ENCODE results near the gene TUT1. TPM values are rescaled to one million over a fixed set of nuclear protein-coding genes. Genes with fewer than 3 reads are reported as not detected.

TUT1 gene
- total and polyA plus RNA-seq, 9 donors, result 7.8 to 16.9 (median 14.7) TPM

GRCh38 chr11:62614275-62614674 lies 23.0 kb upstream of the TUT1 start:
- H3K4me1 ChIP-seq (ENCODE audit: control insufficient read depth, insufficient read depth, low read length), result peaks cover 26% of the 10 kb centered on the region
- H3K4me3 ChIP-seq (ENCODE audit: low read length), result no peak overlapping the region
- peak overlapping the region; percentile 92 for H3K27ac ChIP-seq (ENCODE audit: low read length)
- 58% methylated on average over 6 of the region's 8 CpGs for WGBS (ENCODE audit: insufficient coverage)
- peaks cover 2% of the 10 kb centered on the region for H3K27me3 ChIP-seq (ENCODE audit: control insufficient read depth, insufficient read depth, low read length)
- no peaks in the 10 kb centered on the region for H3K9me3 ChIP-seq (replicated peaks; ENCODE audit: control insufficient read depth, low read depth, low read length)
- peaks cover 47% of the 10 kb centered on the region for H3K36me3 ChIP-seq (ENCODE audit: control insufficient read depth, insufficient read depth, low read length)
- no peak for DNase-seq

- Histone ChIP-seq H3K36me3 (ENCODE audit: control insufficient read depth, insufficient read depth, low read length) (peaks cover 56% of the 10 kb centered on the region), H3K27ac (ENCODE audit: low read length) (peak overlapping the region; percentile 92), H3K9me3 (replicated peaks; ENCODE audit: control insufficient read depth, low read depth, low read length) (no peaks in the 10 kb centered on the region), H3K27me3 (ENCODE audit: control insufficient read depth, insufficient read depth, low read length) (peaks cover 2% of the 10 kb centered on the region), H3K4me1 (ENCODE audit: control insufficient read depth, insufficient read depth, low read length) (peaks cover 24% of the 10 kb centered on the region), H3K4me3 (ENCODE audit: low read length) (no peak overlapping the region)
- WGBS (ENCODE audit: insufficient coverage), result 58% methylated on average over 14 of the region's 15 CpGs
- no peak for DNase-seq
Observed at GRCh38 chr11:62613291-62613778, 22.0 kb upstream of the TUT1 start.

- no peaks in the 10 kb centered on the region for H3K9me3 ChIP-seq (replicated peaks; ENCODE audit: control insufficient read depth, low read depth, low read length)
- H3K36me3 ChIP-seq (ENCODE audit: control insufficient read depth, insufficient read depth, low read length), result peaks cover 59% of the 10 kb centered on the region
- H3K4me1 ChIP-seq (ENCODE audit: control insufficient read depth, insufficient read depth, low read length), result peaks cover 24% of the 10 kb centered on the region
- H3K27ac ChIP-seq (ENCODE audit: low read length), result peak within 1 kb of the TSS; percentile 92
- DNase-seq, result peak; percentile 96
- H3K27me3 ChIP-seq (ENCODE audit: control insufficient read depth, insufficient read depth, low read length), result peaks cover 2% of the 10 kb centered on the region
- peak within 1 kb of the TSS; percentile 60 for H3K4me3 ChIP-seq (ENCODE audit: low read length)
- 3% methylated on average over 71 of the region's 91 CpGs for WGBS (ENCODE audit: insufficient coverage)
Observed at GRCh38 chr11:62612366-62613290, 21.3 kb upstream of the TUT1 start, which contains the start of the genes EML3 and ROM1. EML3 (minus strand) TSS chr11:62612775; CDS start chr11:62612457, 318 bp downstream. ROM1 (plus strand) TSS chr11:62613257; CDS start chr11:62613282, 25 bp downstream.

- Histone ChIP-seq H3K4me1 (ENCODE audit: control insufficient read depth, insufficient read depth, low read length) (peaks cover 24% of the 10 kb centered on the region), H3K27ac (ENCODE audit: low read length) (peak overlapping the region; percentile 92), H3K27me3 (ENCODE audit: control insufficient read depth, insufficient read depth, low read length) (peaks cover 2% of the 10 kb centered on the region), H3K36me3 (ENCODE audit: control insufficient read depth, insufficient read depth, low read length) (peaks cover 57% of the 10 kb centered on the region), H3K4me3 (ENCODE audit: low read length) (peak overlapping the region; percentile 60), H3K9me3 (replicated peaks; ENCODE audit: control insufficient read depth, low read depth, low read length) (no peaks in the 10 kb centered on the region)
- DNase-seq, result peak; percentile 79
- WGBS (ENCODE audit: insufficient coverage), result under 1% methylated on average over 34 of the region's 34 CpGs
Observed at GRCh38 chr11:62611705-62612365, 20.5 kb upstream of the TUT1 start.

- Histone ChIP-seq H3K4me3 (ENCODE audit: low read length) (peak overlapping the region; percentile 60), H3K27me3 (ENCODE audit: control insufficient read depth, insufficient read depth, low read length) (peaks cover 2% of the 10 kb centered on the region), H3K36me3 (ENCODE audit: control insufficient read depth, insufficient read depth, low read length) (peaks cover 53% of the 10 kb centered on the region), H3K9me3 (replicated peaks; ENCODE audit: control insufficient read depth, low read depth, low read length) (no peaks in the 10 kb centered on the region), H3K4me1 (ENCODE audit: control insufficient read depth, insufficient read depth, low read length) (peaks cover 24% of the 10 kb centered on the region), H3K27ac (ENCODE audit: low read length) (peak overlapping the region; percentile 92)
- no peak for DNase-seq
- 68% methylated on average over 8 of the region's 28 CpGs for WGBS (ENCODE audit: insufficient coverage)
Observed at GRCh38 chr11:62610814-62611704, 19.7 kb upstream of the TUT1 start.

- WGBS (ENCODE audit: insufficient coverage), result 67% methylated on average over 1 of the region's 6 CpGs
- Histone ChIP-seq H3K9me3 (replicated peaks; ENCODE audit: control insufficient read depth, low read depth, low read length) (no peaks in the 10 kb centered on the region), H3K36me3 (ENCODE audit: control insufficient read depth, insufficient read depth, low read length) (peaks cover 54% of the 10 kb centered on the region), H3K27ac (ENCODE audit: low read length) (no peak overlapping the region), H3K4me1 (ENCODE audit: control insufficient read depth, insufficient read depth, low read length) (peaks cover 24% of the 10 kb centered on the region), H3K4me3 (ENCODE audit: low read length) (no peak overlapping the region), H3K27me3 (ENCODE audit: control insufficient read depth, insufficient read depth, low read length) (peaks cover 2% of the 10 kb centered on the region)
- DNase-seq, result no peak
Observed at GRCh38 chr11:62610403-62610802, 19.1 kb upstream of the TUT1 start.

GRCh38 chr11:62608776-62609175 lies 17.5 kb upstream of the TUT1 start:
- Histone ChIP-seq H3K27ac (ENCODE audit: low read length) (no peak overlapping the region), H3K27me3 (ENCODE audit: control insufficient read depth, insufficient read depth, low read length) (peaks cover 2% of the 10 kb centered on the region), H3K4me3 (ENCODE audit: low read length) (no peak overlapping the region), H3K4me1 (ENCODE audit: control insufficient read depth, insufficient read depth, low read length) (peaks cover 28% of the 10 kb centered on the region), H3K36me3 (ENCODE audit: control insufficient read depth, insufficient read depth, low read length) (peaks cover 52% of the 10 kb centered on the region), H3K9me3 (replicated peaks; ENCODE audit: control insufficient read depth, low read depth, low read length) (no peaks in the 10 kb centered on the region)
- WGBS (ENCODE audit: insufficient coverage), result 82% methylated on average over 6 of the region's 12 CpGs
- DNase-seq, result no peak

GRCh38 chr11:62607714-62608113 lies 16.4 kb upstream of the TUT1 start:
- WGBS (ENCODE audit: insufficient coverage), result 61% methylated on average over 2 of the region's 4 CpGs
- Histone ChIP-seq H3K36me3 (ENCODE audit: control insufficient read depth, insufficient read depth, low read length) (peaks cover 52% of the 10 kb centered on the region), H3K9me3 (replicated peaks; ENCODE audit: control insufficient read depth, low read depth, low read length) (no peaks in the 10 kb centered on the region), H3K27ac (ENCODE audit: low read length) (no peak overlapping the region), H3K4me1 (ENCODE audit: control insufficient read depth, insufficient read depth, low read length) (peaks cover 29% of the 10 kb centered on the region), H3K27me3 (ENCODE audit: control insufficient read depth, insufficient read depth, low read length) (peaks cover 2% of the 10 kb centered on the region), H3K4me3 (ENCODE audit: low read length) (no peak overlapping the region)
- no peak for DNase-seq

- DNase-seq, result no peak
Observed at GRCh38 chr11:62605902-62606301, 14.6 kb upstream of the TUT1 start.

More at GRCh38 chr11:62605902-62606301, 14.6 kb upstream of the TUT1 start:
- no peaks in the 10 kb centered on the region for H3K9me3 ChIP-seq (replicated peaks; ENCODE audit: control insufficient read depth, low read depth, low read length)
- no peak overlapping the region for H3K27ac ChIP-seq (ENCODE audit: low read length)
- peaks cover 22% of the 10 kb centered on the region for H3K4me1 ChIP-seq (ENCODE audit: control insufficient read depth, insufficient read depth, low read length)
- H3K36me3 ChIP-seq (ENCODE audit: control insufficient read depth, insufficient read depth, low read length), result peaks cover 52% of the 10 kb centered on the region
- no peak overlapping the region for H3K4me3 ChIP-seq (ENCODE audit: low read length)
- no peaks in the 10 kb centered on the region for H3K27me3 ChIP-seq (ENCODE audit: control insufficient read depth, insufficient read depth, low read length)
- WGBS (ENCODE audit: insufficient coverage), result 83% methylated on average over 9 of the region's 15 CpGs

All from muscle of leg (tissue), 11 donors.